Calu3 (cell line): ENCODE results near the gene NBDY. TPM values are rescaled to one million over a fixed set of nuclear protein-coding genes. Genes with fewer than 3 reads are reported as not detected.
"Not testable (repeated sequence)": the region's sequence is repeated elsewhere in the genome, so short reads cannot be mapped to it uniquely, and the experiment has no call there.

Experiments
- BruUV-seq: library from RNA; stranded (reverse); fragments of 400-500 nt; replicated peaks from 2 replicates; lab custom pipeline; 2021; lab: Mats Ljungman, UMichigan
- CTCF ChIA-PET: fragments of 300-600 bp; sonication (Branson Sonifier 250); formaldehyde crosslinking; loops from one replicate; lab custom pipeline; 2022; ENCODE audit warnings: antibody characterized with exemption; lab: Charles Lee
- DNase-seq: peaks from one replicate; pipeline ENCODE4 v3.0.0; 2022
- H3K27ac Mint-ChIP-seq: one replicate; pipeline ENCODE4 v1.8.0; 2022; ENCODE audit warnings: mixed read lengths; ENCODE audit not compliant: unreplicated experiment
- H3K27me3 Mint-ChIP-seq: one replicate; pipeline ENCODE4 v1.8.0; 2022; ENCODE audit warnings: mixed read lengths; ENCODE audit not compliant: unreplicated experiment
- H3K36me3 Mint-ChIP-seq: one replicate; pipeline ENCODE4 v1.8.0; 2022; ENCODE audit warnings: mild to moderate bottlenecking, moderate library complexity, mixed read lengths; ENCODE audit not compliant: insufficient read depth, unreplicated experiment
- H3K4me1 Mint-ChIP-seq: one replicate; pipeline ENCODE4 v1.8.0; 2022; ENCODE audit warnings: mild to moderate bottlenecking, low read depth, mixed read lengths; ENCODE audit not compliant: unreplicated experiment
- H3K4me3 Mint-ChIP-seq: one replicate; pipeline ENCODE4 v1.8.0; 2022; ENCODE audit warnings: mild to moderate bottlenecking, low read depth, moderate library complexity, mixed read lengths; ENCODE audit not compliant: unreplicated experiment
- H3K9me3 Mint-ChIP-seq: one replicate; pipeline ENCODE4 v1.8.0; 2022; ENCODE audit warnings: low read depth, mixed read lengths; ENCODE audit not compliant: unreplicated experiment
- CTCF ChIP-seq: fragments of 200-600 bp; IDR thresholded peaks from one replicate; pipeline ENCODE4 v1.8.0; 2022; ENCODE audit warnings: antibody characterized with exemption; ENCODE audit not compliant: unreplicated experiment
- intact Hi-C: fragments of 100-400 bp; cut with micrococcal nuclease; formaldehyde crosslinking; loops from one replicate; pipeline ENCODE4 v1.10.0; 2022; ENCODE audit not compliant: unreplicated experiment
- total RNA-seq: library from RNA; stranded (reverse); gene quantifications from 2 replicates; pipeline ENCODE4 v1.2.3, GENCODE V29; 2022

The NBDY gene
- total RNA-seq, 1 experiment from 2014 or later = 57.1 TPM

GRCh38 chrX:56802921-56803849 lies 74.1 kb downstream of the NBDY start:
- no peak for DNase-seq
- Mint-ChIP-seq H3K9me3 (no peaks in the 10 kb centered on the region), H3K36me3 (no peaks in the 10 kb centered on the region), H3K4me1 (no peaks in the 10 kb centered on the region), H3K27ac (no peak overlapping the region), H3K27me3 (no peaks in the 10 kb centered on the region), H3K4me3 (no peak overlapping the region)
- intact Hi-C loops = no loop called here
- no TSS peak for BruUV-seq
- TF ChIP-seq CTCF = no peak
- CTCF ChIA-PET = no interaction called here

GRCh38 chrX:56803850-56804681 lies 75.0 kb downstream of the NBDY start:
- H3K9me3 Mint-ChIP-seq = no peaks in the 10 kb centered on the region
- no peak for DNase-seq

GRCh38 chrX:56804867-56805266 lies 75.8 kb downstream of the NBDY start:
- no peaks in the 10 kb centered on the region for H3K27me3 Mint-ChIP-seq
- no peak for TF ChIP-seq CTCF
- no peaks in the 10 kb centered on the region for H3K9me3 Mint-ChIP-seq
- H3K36me3 Mint-ChIP-seq = no peaks in the 10 kb centered on the region
- intact Hi-C loops = no loop called here
- BruUV-seq = no TSS peak
- H3K4me3 Mint-ChIP-seq = no peak overlapping the region
- H3K4me1 Mint-ChIP-seq = no peaks in the 10 kb centered on the region
- DNase-seq = no peak
- CTCF ChIA-PET = interaction anchor here (0.5 kb wide), 1 partner anchor 152 kb away, joined by 3 read pairs; no protein-coding TSS in a partner anchor
- H3K27ac Mint-ChIP-seq = no peak overlapping the region

More at GRCh38 chrX:56803850-56804681, 75.0 kb downstream of the NBDY start:
- intact Hi-C loops = no loop called here
- TF ChIP-seq CTCF = no peak
- H3K27ac Mint-ChIP-seq = no peak overlapping the region
- no peak overlapping the region for H3K4me3 Mint-ChIP-seq
- H3K4me1 Mint-ChIP-seq = no peaks in the 10 kb centered on the region
- H3K36me3 Mint-ChIP-seq = no peaks in the 10 kb centered on the region
- BruUV-seq = no TSS peak
- no peaks in the 10 kb centered on the region for H3K27me3 Mint-ChIP-seq
- CTCF ChIA-PET = no interaction called here

- no peaks in the 10 kb centered on the region for H3K36me3 Mint-ChIP-seq
- no peaks in the 10 kb centered on the region for H3K27me3 Mint-ChIP-seq
- peaks cover 5% of the 10 kb centered on the region for H3K4me1 Mint-ChIP-seq
- DNase-seq = no peak
- no TSS peak for BruUV-seq
- H3K9me3 Mint-ChIP-seq = no peaks in the 10 kb centered on the region
- no peak overlapping the region for H3K4me3 Mint-ChIP-seq
- intact Hi-C loops = no loop called here
- CTCF ChIA-PET = no interaction called here
- H3K27ac Mint-ChIP-seq = no peak overlapping the region
- TF ChIP-seq CTCF = no peak
These were observed 76.4 kb downstream of the NBDY start for GRCh38 chrX:56805399-56805798.

- H3K4me3 Mint-ChIP-seq, BruUV-seq, H3K27me3 Mint-ChIP-seq, H3K36me3 Mint-ChIP-seq, H3K4me1 Mint-ChIP-seq, intact Hi-C loops, H3K9me3 Mint-ChIP-seq, CTCF ChIA-PET, DNase-seq, H3K27ac Mint-ChIP-seq: not testable (repeated sequence)
These were observed 77.1 kb downstream of the NBDY start for GRCh38 chrX:56806176-56806575.
